ENCODE data around the gene UBE2G2.

Gene UBE2G2

DNA sequence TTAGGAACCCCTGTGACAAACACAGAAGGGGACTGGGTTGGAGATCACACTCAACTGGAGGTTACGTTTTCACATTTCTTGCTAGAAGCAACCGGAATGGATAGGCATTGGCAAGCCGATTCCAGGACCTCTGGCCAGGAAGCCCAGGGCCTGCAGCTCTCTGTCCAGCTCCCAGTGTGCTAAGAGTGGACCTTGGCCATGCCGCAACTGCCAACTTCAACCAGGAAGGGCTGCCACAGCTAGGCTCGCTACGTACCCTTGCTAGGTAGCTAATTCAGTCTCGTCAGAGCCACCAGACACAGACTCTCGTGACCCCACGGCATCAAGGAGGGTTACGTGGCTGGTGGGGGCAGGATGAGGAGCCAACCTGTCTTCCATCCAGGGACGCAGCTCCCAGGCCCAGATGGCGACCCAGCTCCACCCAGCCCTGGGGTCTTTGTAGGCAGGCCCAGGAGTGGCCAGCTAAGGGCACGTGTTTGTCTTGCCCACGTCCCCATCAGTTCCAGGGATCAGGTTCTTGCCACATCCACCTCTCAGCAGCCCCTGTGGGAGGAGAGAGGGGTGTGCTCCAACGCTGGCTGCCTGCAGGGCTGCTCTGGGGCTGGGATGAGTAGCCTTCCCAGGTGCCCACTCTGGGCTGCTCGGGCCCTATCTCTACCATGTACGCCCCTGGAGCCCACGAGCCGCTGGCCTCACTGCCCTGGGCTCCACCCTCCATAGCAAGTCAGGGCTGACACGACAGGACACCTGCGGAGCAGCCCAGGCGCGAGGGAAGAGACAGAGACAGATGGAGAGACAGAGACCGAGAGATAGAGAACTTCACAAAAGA is 39.2 kb downstream of the UBE2G2 start:
- TF ChIP-seq TAF1 (IDR thresholded peaks at IDR 0.05; ENCODE audit: low read depth, low read length) (no peak), POU2F2 (IDR thresholded peaks at IDR 0.05; ENCODE audit: low read depth, low read length) (no peak), POLR2AphosphoS5 (IDR thresholded peaks at IDR 0.05; ENCODE audit: low read depth, low read length) (no peak), PAX5 (IDR thresholded peaks at IDR 0.05; ENCODE audit: insufficient read depth, low read length, severe bottlenecking) (no peak), POLR2A (IDR thresholded peaks at IDR 0.05; ENCODE audit: low read depth, low read length) (no peak), SPI1 (IDR thresholded peaks at IDR 0.05; ENCODE audit: low read depth, low read length) (no peak)
- DNase-seq (ENCODE audit: insufficient read length, low spot score) (no peak), FAIRE-seq (no peak)

DNA sequence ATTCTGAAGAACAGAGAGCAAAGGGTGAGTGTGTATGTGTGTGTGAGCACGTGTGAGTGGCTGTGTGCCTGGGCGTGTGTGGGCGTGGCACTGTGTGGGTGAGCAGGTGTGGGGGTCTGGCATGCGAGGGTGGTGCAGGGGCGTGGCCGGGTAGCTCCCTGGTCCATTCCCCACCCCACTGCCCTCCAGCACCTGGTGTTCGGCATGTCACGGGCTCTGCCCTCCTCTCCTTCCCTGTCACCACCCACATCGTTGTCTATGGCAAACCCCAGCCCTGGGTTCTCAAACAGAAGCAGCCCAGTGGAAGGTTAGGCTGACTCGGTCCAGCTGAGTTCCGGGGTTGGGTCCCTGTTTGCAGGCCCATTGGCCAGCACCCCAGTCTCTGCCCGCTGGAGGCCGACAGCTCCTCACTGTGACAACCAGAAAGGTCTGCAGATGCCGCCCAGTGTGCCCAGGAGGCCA is 39.8 kb downstream of the UBE2G2 start:
- no peak for TF ChIP-seq POLR2AphosphoS5 (IDR thresholded peaks at IDR 0.05; ENCODE audit: low read depth, low read length)
- TF ChIP-seq TAF1 (IDR thresholded peaks at IDR 0.05; ENCODE audit: low read depth, low read length) = no peak
- no peak for TF ChIP-seq PAX5 (IDR thresholded peaks at IDR 0.05; ENCODE audit: insufficient read depth, low read length, severe bottlenecking)
- TF ChIP-seq POLR2A (IDR thresholded peaks at IDR 0.05; ENCODE audit: low read depth, low read length) = no peak
- TF ChIP-seq SPI1 (IDR thresholded peaks at IDR 0.05; ENCODE audit: low read depth, low read length) = no peak
- no peak for TF ChIP-seq POU2F2 (IDR thresholded peaks at IDR 0.05; ENCODE audit: low read depth, low read length)
- DNase-seq (ENCODE audit: insufficient read length, low spot score) (no peak), FAIRE-seq (peak; percentile 79)

DNA sequence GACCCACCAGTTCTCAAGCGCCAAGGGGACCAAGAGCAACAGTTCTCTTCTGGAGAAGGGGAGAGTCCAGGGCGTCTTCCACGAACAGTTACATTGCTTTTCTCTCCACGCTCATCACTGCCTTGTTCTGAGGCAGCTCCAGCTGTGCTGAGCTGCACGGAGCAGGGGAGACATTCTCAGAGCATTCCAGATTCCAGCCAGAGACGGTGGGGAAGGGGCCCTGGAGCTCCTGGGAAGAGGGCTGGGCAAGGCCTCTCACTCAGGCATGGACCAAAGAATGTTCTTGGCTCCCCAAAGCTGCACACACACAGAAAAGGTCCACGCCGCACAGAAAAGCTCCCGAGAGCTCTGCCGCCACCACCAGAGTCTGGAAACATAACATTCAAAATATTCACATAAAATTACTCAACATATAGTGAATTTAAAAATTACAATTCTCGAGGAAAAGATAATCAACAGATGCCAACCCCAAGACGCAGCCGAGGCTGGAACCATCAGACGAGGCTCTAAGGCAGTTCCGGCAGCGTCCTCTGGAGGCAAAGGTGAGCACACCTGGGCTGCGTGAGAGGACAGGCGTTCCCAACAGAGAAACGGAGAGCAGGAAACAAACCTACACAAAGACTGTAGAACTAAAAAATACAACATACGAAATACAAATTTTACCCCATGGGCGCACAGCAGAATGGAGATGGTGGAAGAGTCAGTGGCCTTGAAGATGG is 40.5 kb downstream of the UBE2G2 start:
- FAIRE-seq = no peak
- TF ChIP-seq POU2F2 (IDR thresholded peaks at IDR 0.05; ENCODE audit: low read depth, low read length) = no peak

DNA sequence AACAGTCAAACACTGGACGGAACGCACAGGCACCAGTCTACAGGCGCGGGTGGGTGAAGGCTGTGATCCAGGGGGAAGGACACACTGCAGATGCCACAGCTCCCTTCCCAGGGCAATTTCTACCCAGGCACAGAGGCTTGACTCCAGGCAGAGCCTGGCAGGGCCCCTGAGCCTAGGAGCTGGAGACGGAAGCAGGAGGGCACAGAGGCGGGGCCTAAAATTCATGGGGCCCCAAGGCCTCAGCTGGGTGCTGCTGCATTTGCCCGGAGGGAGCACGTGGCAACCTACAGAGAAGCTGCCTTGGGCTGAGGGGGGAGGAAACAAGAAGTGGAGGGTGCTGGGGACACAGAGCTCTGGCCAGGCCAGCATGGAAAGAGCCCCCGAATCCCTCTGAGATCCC is 41.2 kb downstream of the UBE2G2 start:
- TF ChIP-seq SPI1 (IDR thresholded peaks at IDR 0.05; ENCODE audit: low read depth, low read length) (no peak), POU2F2 (IDR thresholded peaks at IDR 0.05; ENCODE audit: low read depth, low read length) (no peak), TAF1 (IDR thresholded peaks at IDR 0.05; ENCODE audit: low read depth, low read length) (no peak), PAX5 (IDR thresholded peaks at IDR 0.05; ENCODE audit: insufficient read depth, low read length, severe bottlenecking) (no peak), POLR2A (IDR thresholded peaks at IDR 0.05; ENCODE audit: low read depth, low read length) (no peak), POLR2AphosphoS5 (IDR thresholded peaks at IDR 0.05; ENCODE audit: low read depth, low read length) (no peak)
- FAIRE-seq = no peak
- no peak for DNase-seq (ENCODE audit: insufficient read length, low spot score)

More for the DNA sequence above, 40.5 kb downstream of the UBE2G2 start:
- peak; percentile 66 for DNase-seq (ENCODE audit: insufficient read length, low spot score)

DNA sequence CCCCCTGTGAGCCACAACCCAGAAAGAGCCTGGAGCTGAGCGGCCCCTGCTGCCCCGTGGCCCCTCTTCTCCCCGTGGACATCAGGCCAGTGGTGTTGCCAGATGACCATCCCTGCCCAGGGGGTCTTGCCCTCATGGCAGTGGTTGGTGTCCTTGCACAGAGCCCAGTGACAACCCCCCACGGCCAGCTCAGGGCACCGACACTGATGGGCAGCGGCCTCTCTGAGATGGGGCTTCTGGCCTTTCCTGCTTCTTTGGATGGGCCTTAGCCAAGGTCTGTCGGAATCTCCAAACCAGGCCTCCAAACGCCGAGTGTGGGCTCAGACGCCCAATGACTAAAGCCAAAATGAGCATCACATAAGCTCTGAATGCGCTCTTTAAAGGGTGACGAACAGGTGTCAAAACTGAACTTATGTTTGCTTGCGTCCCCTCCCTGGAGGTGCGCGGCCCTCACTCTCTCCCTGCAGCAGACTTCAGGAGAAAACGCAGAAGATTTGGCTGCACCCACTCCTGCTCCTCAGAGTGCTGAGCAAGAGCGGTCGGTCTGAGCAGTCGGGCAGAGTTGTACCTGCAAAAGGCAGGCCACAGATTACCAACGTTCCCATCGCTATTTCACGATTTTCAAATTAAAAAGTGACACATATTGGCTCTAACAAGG is 41.9 kb downstream of the UBE2G2 start:
- no peak for DNase-seq (ENCODE audit: insufficient read length, low spot score)
- TF ChIP-seq POU2F2 (IDR thresholded peaks at IDR 0.05; ENCODE audit: low read depth, low read length) (no peak), TAF1 (IDR thresholded peaks at IDR 0.05; ENCODE audit: low read depth, low read length) (no peak), POLR2AphosphoS5 (IDR thresholded peaks at IDR 0.05; ENCODE audit: low read depth, low read length) (no peak), SPI1 (IDR thresholded peaks at IDR 0.05; ENCODE audit: low read depth, low read length) (no peak), POLR2A (IDR thresholded peaks at IDR 0.05; ENCODE audit: low read depth, low read length) (no peak), PAX5 (IDR thresholded peaks at IDR 0.05; ENCODE audit: insufficient read depth, low read length, severe bottlenecking) (no peak)
- no peak for FAIRE-seq

DNA sequence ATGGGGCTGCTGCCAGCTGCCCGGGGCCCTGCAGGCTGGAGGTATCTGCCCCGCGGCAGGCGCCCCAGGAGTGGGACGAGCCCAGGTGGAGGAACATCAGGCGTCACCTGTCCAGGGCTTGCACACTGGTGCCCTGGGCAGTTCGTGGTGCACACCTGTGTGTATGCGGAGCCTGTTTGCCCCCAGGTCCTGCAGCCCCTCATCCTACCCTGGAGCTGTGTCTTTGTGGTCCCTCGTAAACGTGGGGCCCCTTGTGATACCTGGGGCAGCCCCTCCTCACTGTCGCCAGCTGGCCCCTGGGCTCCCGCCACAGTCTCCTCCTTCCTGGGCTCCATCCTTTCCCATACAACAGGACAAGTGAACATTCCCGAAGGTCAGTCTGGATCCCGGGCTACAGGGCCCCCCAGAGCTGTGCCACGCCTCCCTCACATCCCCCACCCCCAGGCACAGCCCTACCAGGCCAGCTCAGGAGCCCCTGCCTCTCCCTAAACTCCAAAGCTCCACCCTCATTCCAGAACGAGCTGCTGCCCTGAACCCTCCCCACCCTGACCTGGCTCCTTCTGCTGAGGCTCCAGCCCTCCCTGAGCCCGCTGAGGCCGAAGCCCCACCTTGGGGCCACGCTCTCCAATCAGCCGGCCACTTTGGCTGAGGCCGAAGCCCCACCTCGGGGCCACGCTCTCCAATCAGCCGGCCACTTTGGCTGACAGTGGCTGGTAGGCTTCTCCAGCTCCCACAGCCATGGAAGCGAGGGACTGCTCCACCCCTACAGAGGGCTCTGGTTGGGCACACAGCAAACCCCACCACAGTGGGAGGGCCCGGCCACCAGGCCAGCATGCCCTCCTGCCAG is 42.6 kb downstream of the UBE2G2 start:
- no peak for FAIRE-seq
- TF ChIP-seq POLR2A (IDR thresholded peaks at IDR 0.05; ENCODE audit: low read depth, low read length) (no peak), POLR2AphosphoS5 (IDR thresholded peaks at IDR 0.05; ENCODE audit: low read depth, low read length) (no peak), PAX5 (IDR thresholded peaks at IDR 0.05; ENCODE audit: insufficient read depth, low read length, severe bottlenecking) (no peak), TAF1 (IDR thresholded peaks at IDR 0.05; ENCODE audit: low read depth, low read length) (no peak), SPI1 (IDR thresholded peaks at IDR 0.05; ENCODE audit: low read depth, low read length) (no peak), POU2F2 (IDR thresholded peaks at IDR 0.05; ENCODE audit: low read depth, low read length) (no peak)
- no peak for DNase-seq (ENCODE audit: insufficient read length, low spot score)

DNA sequence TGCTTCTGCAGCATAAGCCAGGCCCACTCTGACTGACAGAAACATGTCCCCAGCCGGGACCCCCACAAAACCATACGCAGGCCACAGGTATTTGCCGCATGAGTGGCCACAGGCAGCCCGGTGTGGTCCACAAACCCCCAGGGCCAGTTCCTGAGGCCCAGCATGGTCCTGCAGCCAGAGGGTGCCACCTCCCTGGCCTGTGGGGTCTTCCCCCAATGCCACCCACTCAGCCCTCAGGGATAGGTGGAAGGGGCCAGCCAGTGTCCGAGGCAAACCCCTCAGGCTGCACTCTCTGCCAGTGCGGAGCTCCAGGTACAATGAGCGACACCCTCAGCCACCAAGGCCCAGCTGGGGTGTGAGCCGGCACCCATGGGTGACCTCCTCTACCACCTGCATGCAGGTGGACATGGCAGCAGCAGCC is 43.5 kb downstream of the UBE2G2 start:
- FAIRE-seq (no peak), DNase-seq (ENCODE audit: insufficient read length, low spot score) (no peak)
- TF ChIP-seq PAX5 (IDR thresholded peaks at IDR 0.05; ENCODE audit: insufficient read depth, low read length, severe bottlenecking) = no peak
- TF ChIP-seq POLR2A (IDR thresholded peaks at IDR 0.05; ENCODE audit: low read depth, low read length) = no peak
- no peak for TF ChIP-seq POU2F2 (IDR thresholded peaks at IDR 0.05; ENCODE audit: low read depth, low read length)
- TF ChIP-seq POLR2AphosphoS5 (IDR thresholded peaks at IDR 0.05; ENCODE audit: low read depth, low read length) = no peak
- TF ChIP-seq SPI1 (IDR thresholded peaks at IDR 0.05; ENCODE audit: low read depth, low read length) = no peak
- TF ChIP-seq TAF1 (IDR thresholded peaks at IDR 0.05; ENCODE audit: low read depth, low read length) = no peak

DNA sequence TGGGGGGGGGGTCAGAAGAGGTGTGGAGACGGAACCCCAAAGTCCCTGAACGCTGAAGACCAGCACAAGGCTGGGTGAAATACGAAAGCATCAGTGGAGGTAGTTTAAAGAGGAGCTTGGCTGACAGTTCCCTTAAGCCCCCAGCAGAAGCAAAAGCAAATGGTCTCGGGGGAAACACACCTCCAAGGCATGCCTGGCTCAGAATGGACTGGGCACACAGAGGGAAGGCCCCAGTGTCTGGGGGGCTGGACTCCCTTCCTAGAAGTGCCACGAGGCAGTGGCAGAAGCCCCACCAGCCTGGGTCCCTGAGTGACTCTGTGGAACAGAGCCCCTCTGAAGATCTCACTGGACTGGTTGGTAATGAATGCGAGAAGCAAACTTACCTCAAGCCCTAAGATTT is 43.9 kb downstream of the UBE2G2 start:
- FAIRE-seq = no peak
- TF ChIP-seq PAX5 (IDR thresholded peaks at IDR 0.05; ENCODE audit: insufficient read depth, low read length, severe bottlenecking) (no peak), SPI1 (IDR thresholded peaks at IDR 0.05; ENCODE audit: low read depth, low read length) (no peak), POLR2AphosphoS5 (IDR thresholded peaks at IDR 0.05; ENCODE audit: low read depth, low read length) (no peak), TAF1 (IDR thresholded peaks at IDR 0.05; ENCODE audit: low read depth, low read length) (no peak), POU2F2 (IDR thresholded peaks at IDR 0.05; ENCODE audit: low read depth, low read length) (no peak), POLR2A (IDR thresholded peaks at IDR 0.05; ENCODE audit: low read depth, low read length) (no peak)

More for the DNA sequence above, 43.9 kb downstream of the UBE2G2 start:
- no peak for DNase-seq (ENCODE audit: insufficient read length, low spot score)

Measured in GM12891 (cell line).